Activated CD4-positive, alpha-beta T cell treated with anti-CD3 and anti-CD28 coated beads, Interleukin-2, amount 50 U/mL, for 4 hours (primary cell): ENCODE results near the gene SOHLH1.
"Not testable (repeated sequence)": the region's sequence is repeated elsewhere in the genome, so short reads cannot be mapped to it uniquely, and the experiment has no call there.

Source experiments
- DNase-seq, 2 experiments: peaks; one replicate each; pipeline ENCODE4 v3.0.0-alpha.2; 2020

The SOHLH1 gene

DNA sequence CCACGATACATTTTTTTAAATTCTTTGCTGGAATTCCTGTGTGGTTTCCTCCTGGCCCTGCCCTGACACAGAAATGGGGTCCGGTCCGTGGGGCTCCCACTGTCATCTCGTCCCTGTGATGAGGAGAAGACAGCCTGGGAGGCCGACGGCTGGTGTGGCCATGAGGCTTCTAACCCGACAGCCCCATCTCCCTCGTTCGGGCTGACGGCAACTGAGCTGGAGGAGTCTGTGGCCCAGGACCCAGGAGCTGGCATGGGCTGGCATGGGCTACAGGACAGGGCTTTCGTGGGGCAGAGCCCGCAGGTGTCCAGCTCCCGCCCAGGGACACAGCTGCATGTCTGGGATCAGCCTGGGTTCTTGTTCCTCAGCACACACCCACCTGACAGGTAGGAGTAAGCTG lies 22.4 kb downstream of the SOHLH1 start:
- no peak for DNase-seq

DNA sequence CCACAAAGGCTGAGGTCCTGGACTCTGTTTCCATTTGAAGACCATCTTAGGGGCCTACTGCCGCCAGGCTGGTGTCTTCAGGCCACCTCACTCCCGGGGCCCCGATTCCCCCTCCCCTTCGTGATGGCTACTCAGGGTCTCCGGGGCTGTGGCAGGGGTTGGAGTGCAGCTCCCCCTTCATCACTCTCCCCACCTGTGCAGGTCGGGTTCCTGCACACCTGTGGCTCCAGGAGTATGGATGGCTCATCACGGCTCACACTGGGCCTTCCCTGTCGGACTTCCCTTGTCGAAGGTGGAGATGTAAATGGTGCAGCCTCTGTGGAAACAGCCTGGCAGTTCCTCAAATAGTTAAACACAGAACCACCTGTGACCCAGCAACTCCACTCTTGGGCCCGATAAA lies 24.3 kb downstream of the SOHLH1 start:
- DNase-seq: no peak

DNA sequence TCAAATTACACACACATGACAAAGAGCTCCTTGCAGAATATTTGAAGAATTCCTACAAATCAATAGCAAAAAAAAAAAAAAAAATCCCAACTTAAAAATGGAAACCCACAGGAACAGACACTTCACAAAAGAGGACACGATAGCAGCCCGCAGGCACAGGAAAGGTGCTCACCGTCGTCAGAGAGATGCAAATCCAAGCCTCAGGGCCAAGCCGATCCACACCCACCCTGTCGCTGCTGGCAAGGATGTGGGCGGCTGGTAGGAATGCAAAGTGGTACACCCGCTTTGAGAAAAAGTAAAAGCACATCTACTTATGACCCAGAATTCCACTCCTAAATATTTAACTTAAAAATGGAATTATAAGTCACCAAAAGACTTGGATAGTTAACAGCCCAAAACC lies 25.3 kb downstream of the SOHLH1 start:
- no peak for DNase-seq

DNA sequence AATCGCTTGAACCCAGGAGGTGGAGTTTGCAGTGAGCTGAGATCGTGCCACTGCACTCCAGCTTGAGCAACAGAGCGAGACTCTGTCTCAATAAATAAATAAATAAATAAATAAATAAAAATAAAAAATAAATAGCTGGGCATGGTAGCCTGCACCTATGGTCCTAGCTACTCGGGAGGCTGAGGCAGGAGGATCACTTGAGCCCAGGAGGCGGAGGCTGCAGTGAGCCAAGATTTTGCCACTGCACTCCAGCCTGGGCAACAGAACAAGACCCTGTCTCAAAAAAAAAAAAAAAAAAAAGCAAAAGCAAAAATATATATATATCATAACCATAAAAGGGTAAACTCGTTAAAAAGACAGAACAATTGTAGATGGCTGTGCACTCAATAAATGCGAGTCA lies 26.5 kb downstream of the SOHLH1 start:
- not testable (repeated sequence) for DNase-seq

DNA sequence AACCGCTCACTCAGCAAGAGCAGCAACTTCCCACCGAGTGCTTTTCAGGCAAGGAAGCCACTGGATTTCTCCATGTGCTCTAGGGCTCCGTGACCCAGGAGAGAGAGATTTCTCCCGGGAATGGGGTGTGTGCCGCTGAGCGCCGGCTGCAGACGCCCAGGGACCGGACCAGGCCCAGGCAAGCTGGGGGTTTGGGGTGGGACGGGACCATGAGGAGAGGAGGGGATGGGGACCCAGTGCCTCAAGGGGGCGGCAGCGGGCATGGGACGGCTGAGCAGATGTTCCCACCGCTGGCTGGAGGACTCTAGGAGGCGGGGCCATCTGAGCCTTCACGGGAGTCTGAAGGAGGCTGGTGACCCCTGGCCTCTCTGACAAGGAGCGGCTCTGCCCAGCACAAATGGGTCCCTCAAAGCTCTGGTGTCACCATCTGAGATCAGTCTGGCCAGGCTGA lies 27.7 kb downstream of the SOHLH1 start:
- DNase-seq: no peak

DNA sequence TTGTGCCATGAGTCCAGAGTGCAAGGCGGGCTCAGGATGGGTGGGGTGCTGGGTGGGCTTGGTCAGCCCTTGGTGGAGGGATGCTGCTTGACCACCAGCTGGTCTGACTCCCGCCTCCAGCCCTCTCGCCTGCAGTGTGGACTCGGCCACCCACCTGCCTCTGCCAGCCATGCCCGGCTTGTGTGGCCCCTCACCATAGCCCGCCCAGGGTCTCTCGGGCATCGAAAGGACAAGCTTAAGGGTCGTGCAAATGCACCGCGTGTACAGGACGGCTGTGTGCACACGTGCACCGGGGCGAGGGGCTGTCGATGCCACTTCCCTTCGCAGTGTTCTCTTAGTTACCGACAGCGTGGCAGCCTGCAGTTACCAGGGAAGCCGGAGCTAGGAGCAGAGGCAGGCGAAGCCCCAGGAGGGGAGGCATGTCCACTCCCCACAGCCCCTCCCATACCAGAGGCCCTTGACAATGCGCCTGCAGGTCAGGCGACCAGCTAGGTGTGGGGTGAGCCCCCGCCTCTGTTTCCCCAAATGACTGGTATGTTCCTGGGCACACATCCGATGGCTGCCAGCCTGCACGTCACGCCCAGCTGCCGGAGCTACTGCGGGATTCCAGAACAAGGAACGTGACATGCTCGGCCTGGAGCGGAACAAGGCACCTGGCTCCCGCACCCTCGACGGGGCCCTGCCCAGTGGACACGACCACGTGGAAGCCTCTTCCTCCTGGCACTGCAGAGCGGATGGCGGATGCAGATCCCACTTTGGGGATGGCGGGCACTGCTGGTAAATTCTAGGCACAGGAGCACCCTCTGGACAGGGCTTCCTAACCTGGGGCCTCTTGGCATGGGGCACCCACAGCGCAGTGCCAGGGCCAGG lies 28.3 kb downstream of the SOHLH1 start:
- DNase-seq: no peak

- no peak for DNase-seq
Measured at GRCh38 chr9:135669616-135670285, 29.5 kb downstream of the SOHLH1 start.

- DNase-seq: not testable (repeated sequence)
Measured at GRCh38 chr9:135669018-135669417, 30.3 kb downstream of the SOHLH1 start.

GRCh38 chr9:135667463-135668001 lies 31.7 kb downstream of the SOHLH1 start:
- no peak for DNase-seq

- DNase-seq: no peak
Measured at GRCh38 chr9:135666534-135667462, 32.5 kb downstream of the SOHLH1 start.

GRCh38 chr9:135665795-135666189 lies 33.5 kb downstream of the SOHLH1 start:
- DNase-seq: no peak

DNA sequence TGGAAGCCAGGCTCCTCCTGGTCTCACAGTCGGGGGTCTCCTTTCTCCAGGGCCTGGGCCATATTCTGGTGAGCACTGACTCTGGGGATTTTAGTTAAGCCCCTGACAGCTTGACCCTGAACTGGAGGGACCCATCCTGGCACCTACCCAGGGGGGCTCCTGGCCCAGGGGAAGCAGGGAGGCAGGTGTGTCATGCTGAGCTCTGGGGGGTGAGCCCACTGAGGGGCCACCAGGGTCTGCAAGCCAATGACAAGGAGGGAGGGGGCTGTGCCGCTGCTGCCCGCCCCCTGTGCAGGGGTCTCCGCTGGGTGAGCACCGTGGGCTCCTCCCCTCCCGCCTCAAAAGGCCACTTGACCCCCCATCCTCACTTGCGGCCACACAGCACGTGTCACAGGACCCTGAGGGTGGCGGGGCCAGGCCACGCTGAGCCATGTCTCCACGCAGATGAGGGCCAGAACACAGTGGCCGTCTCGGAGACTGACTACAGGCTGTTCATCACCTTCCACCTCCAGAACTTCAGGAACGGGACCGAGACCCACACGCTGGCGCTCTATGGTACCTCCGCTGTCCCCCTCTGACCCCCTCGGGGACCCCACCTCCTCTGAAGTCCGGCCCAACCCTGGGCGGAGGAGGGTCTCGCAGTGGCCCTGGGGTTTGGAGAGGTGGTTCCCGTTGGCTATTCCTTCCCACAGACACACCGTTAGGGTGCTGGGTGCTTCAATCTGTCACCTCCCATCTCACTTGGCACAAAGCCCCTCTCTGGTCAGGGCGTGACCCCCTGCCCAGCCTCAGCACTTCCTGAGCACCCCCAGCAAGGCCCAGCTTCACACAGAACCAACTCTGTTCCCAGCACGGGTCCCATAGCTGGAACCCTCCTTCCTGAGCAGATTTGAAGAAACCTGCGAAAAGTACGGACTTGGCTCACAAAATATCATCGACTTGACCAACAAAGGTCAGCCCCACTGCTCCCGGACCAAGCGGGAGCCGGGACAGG lies 34.2 kb downstream of the SOHLH1 start:
- no peak for DNase-seq

- DNase-seq: no peak
Measured at GRCh38 chr9:135664266-135664665, 35.0 kb downstream of the SOHLH1 start.

GRCh38 chr9:135663857-135664256 lies 35.4 kb downstream of the SOHLH1 start:
- no peak for DNase-seq

DNA sequence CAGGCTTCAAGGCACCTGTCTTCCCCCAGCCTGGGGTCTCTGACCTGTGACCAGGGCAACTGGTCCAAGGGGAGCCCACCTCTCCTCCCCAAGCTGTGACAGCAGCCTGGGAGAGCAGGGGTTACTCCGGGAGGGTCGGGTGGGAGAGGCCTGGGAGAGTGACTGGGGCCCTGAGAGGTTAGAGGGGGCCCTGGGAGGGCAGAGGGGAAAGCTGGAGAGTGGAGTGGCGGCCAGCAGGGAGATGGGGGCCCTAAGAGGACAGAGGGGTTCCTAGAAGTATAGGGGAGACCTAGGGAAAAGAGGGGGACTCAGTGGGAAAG lies 35.9 kb downstream of the SOHLH1 start:
- no peak for DNase-seq

- no peak for DNase-seq
Measured at GRCh38 chr9:135662758-135663450, 36.4 kb downstream of the SOHLH1 start, which contains the start of gene LCN9. LCN9 (plus strand) TSS chr9:135663309; CDS start chr9:135663322, 13 bp downstream.

DNA sequence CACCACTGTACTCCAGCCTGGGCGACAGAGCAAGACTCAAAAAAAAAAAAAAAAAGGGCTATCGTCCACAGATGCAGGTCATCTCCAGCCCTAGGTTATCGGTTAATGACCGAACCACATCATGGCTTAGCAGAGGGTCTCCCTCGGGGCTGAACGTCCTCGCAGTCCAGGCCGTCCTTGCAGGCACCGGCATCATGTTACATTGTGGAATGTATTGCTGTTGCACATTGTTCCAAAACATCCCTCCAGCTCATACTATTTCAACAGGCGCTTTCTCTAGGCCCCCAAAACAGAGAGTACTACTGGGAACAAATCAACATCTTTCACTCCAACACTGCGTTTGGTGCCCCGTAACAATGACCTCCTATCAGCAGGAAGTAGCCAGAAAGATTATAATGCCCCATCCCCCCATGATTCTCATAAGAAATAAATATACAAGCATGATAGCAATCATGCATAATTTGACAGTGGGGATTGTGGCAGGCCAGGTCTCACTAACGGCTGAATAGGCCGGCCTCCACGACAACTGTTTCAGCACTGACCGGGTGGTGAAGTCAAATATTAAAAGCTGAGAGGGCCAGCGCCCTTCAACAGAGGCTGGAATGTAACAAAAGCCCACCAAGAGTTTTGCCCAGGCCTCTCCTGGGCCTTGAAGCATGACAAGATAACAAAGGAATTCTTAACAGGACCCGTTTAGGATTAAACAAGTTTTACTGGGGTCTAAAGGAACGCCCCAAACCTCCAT lies 37.3 kb downstream of the SOHLH1 start:
- no peak for DNase-seq

DNA sequence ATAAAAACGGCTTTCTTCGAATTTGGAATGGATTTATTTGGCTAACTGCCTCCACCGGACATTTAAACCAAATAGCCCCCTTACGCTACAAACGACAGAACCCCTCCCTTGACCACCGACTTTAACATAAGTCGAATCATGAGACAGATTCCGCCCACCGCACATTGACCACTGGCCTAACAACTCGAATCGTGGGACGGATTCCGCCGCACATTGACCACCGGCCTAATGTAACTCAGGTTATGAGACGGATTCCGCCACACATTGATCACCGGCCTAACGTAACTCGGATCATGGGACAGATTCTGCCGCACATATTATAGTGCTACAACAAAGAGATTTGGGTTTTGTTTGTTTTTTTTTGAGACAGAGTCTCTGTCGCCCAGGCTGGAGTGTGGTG lies 38.9 kb downstream of the SOHLH1 start:
- no peak for DNase-seq

DNA sequence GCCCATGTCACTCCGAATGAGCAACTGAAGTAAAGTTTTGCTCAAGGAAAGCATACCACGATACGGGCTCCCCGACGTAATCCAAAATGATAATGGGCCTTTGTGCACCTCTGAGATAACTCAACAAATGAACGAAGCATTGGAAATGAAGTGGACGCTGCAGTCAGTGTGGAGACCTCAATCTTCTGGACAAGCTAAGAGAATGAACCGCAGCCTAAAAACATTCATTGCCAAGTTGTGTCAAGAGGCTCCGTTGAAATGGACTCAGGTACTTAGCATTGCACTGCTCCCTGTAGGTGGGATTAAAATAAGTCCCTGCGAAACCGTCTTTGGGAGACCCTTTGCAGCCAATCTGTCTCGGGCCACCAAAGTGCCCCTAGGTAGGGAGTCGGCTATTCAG lies 40.0 kb downstream of the SOHLH1 start:
- DNase-seq: no peak

GRCh38 chr9:135657416-135657815 lies 41.9 kb downstream of the SOHLH1 start:
- DNase-seq: no peak
